ENCODE results near the gene BPIFA1. TPM values are rescaled to one million over a fixed set of nuclear protein-coding genes. Genes with fewer than 3 reads are reported as not detected.

Gene BPIFA1
- not detected in 2 replicates for total RNA-seq (2022)
- not detected for Bru-seq, nascent RNA
- BruChase-seq, experiment 1, labeled RNA remaining after a 6-hour chase, result not detected
- not detected for BruChase-seq, experiment 2, labeled RNA remaining after a 2-hour chase
- long read RNA-seq, result 0 reads

GRCh38 chr20:33235696-33236095, at the start of gene BPIFA1:
Gene BPIFA1, plus strand, starts transcription at chr20:33235996. Its CDS starts 1,716 bp downstream, at chr20:33237712.
- ChIA-PET POLR2A (interaction anchor here (0.9 kb wide), 1 partner anchor 22 kb away, joined by 3 read pairs; no protein-coding TSS in a partner anchor), CTCF (interaction anchor here (0.6 kb wide), 1 partner anchor 14 kb away, joined by 3 read pairs; no protein-coding TSS in a partner anchor)
- intact Hi-C loops (cut with micrococcal nuclease), result no loop called here
- no TSS peak for BruUV-seq (replicated peaks)
- Mint-ChIP-seq H3K36me3 (ENCODE audit: insufficient read depth, unreplicated experiment) (no peaks in the 10 kb centered on the region), H3K4me3 (ENCODE audit: unreplicated experiment) (no peak within 1 kb of the TSS), H3K27ac (ENCODE audit: low read depth, unreplicated experiment) (no peak within 1 kb of the TSS), H3K9me3 (ENCODE audit: unreplicated experiment) (no peaks in the 10 kb centered on the region), H3K4me1 (ENCODE audit: insufficient read depth, unreplicated experiment) (no peaks in the 10 kb centered on the region), H3K27me3 (ENCODE audit: insufficient read depth, unreplicated experiment) (peaks cover 88% of the 10 kb centered on the region)
- TF ChIP-seq CTCF (IDR thresholded peaks at IDR 0.05; ENCODE audit: unreplicated experiment), result no peak
- DNase-seq (ENCODE audit: unreplicated experiment), result no peak

GRCh38 chr20:33187491-33187890, 48.3 kb upstream of the BPIFA1 start:
- no peak for DNase-seq (ENCODE audit: unreplicated experiment)
- Mint-ChIP-seq H3K9me3 (ENCODE audit: unreplicated experiment) (no peaks in the 10 kb centered on the region), H3K4me1 (ENCODE audit: insufficient read depth, unreplicated experiment) (no peaks in the 10 kb centered on the region), H3K27ac (ENCODE audit: low read depth, unreplicated experiment) (no peak overlapping the region), H3K27me3 (ENCODE audit: insufficient read depth, unreplicated experiment) (peaks cover 45% of the 10 kb centered on the region), H3K36me3 (ENCODE audit: insufficient read depth, unreplicated experiment) (no peaks in the 10 kb centered on the region), H3K4me3 (ENCODE audit: unreplicated experiment) (no peak overlapping the region)
- intact Hi-C loops (cut with micrococcal nuclease), result no loop called here
- CTCF ChIA-PET, result interaction anchor here (1.1 kb wide), 1 partner anchor 66 kb away, joined by 3 read pairs; no protein-coding TSS in a partner anchor
- BruUV-seq (replicated peaks), result no TSS peak
- POLR2A ChIA-PET, result no interaction called here
- TF ChIP-seq CTCF (IDR thresholded peaks at IDR 0.05; ENCODE audit: unreplicated experiment), result no peak

- intact Hi-C loops (cut with micrococcal nuclease), result no loop called here
- H3K27me3 Mint-ChIP-seq (ENCODE audit: insufficient read depth, unreplicated experiment), result peaks cover 47% of the 10 kb centered on the region
- POLR2A ChIA-PET, result no interaction called here
- no peak for TF ChIP-seq CTCF (IDR thresholded peaks at IDR 0.05; ENCODE audit: unreplicated experiment)
- H3K4me3 Mint-ChIP-seq (ENCODE audit: unreplicated experiment), result no peak overlapping the region
- no peaks in the 10 kb centered on the region for H3K4me1 Mint-ChIP-seq (ENCODE audit: insufficient read depth, unreplicated experiment)
- H3K27ac Mint-ChIP-seq (ENCODE audit: low read depth, unreplicated experiment), result no peak overlapping the region
- BruUV-seq (replicated peaks), result no TSS peak
- no peaks in the 10 kb centered on the region for H3K36me3 Mint-ChIP-seq (ENCODE audit: insufficient read depth, unreplicated experiment)
- no peak for DNase-seq (ENCODE audit: unreplicated experiment)
- CTCF ChIA-PET, result no interaction called here
- H3K9me3 Mint-ChIP-seq (ENCODE audit: unreplicated experiment), result no peaks in the 10 kb centered on the region
These were observed 47.4 kb upstream of the BPIFA1 start for GRCh38 chr20:33188421-33188820.

GRCh38 chr20:33191484-33191883, 44.3 kb upstream of the BPIFA1 start:
- Mint-ChIP-seq H3K4me1 (ENCODE audit: insufficient read depth, unreplicated experiment) (no peaks in the 10 kb centered on the region), H3K36me3 (ENCODE audit: insufficient read depth, unreplicated experiment) (no peaks in the 10 kb centered on the region), H3K9me3 (ENCODE audit: unreplicated experiment) (no peaks in the 10 kb centered on the region), H3K27ac (ENCODE audit: low read depth, unreplicated experiment) (no peak overlapping the region), H3K4me3 (ENCODE audit: unreplicated experiment) (no peak overlapping the region), H3K27me3 (ENCODE audit: insufficient read depth, unreplicated experiment) (peaks cover 42% of the 10 kb centered on the region)
- ChIA-PET POLR2A (no interaction called here), CTCF (interaction anchor here (0.6 kb wide), 1 partner anchor 52 kb away, joined by 3 read pairs; no protein-coding TSS in a partner anchor)
- intact Hi-C loops (cut with micrococcal nuclease), result no loop called here
- no peak for TF ChIP-seq CTCF (IDR thresholded peaks at IDR 0.05; ENCODE audit: unreplicated experiment)
- no peak for DNase-seq (ENCODE audit: unreplicated experiment)
- no TSS peak for BruUV-seq (replicated peaks)
